Cerebellar cortex (tissue), 1 donor: ENCODE measurements around the gene DRD1.
"Not testable (repeated sequence)": the region's sequence is repeated elsewhere in the genome, so short reads cannot be mapped to it uniquely, and the experiment has no call there.

Experiments
- DNase-seq: peaks from one replicate; pipeline ENCODE4 v3.0.0-alpha.2; 2015; ENCODE audit warnings: low spot score

The DRD1 gene

GRCh38 chr5:175424594-175424993, 19.4 kb downstream of the DRD1 start:
- DNase-seq, result not testable (repeated sequence)

- no peak for DNase-seq
Measured at GRCh38 chr5:175422058-175422457, 21.9 kb downstream of the DRD1 start.

GRCh38 chr5:175420383-175420782, 23.6 kb downstream of the DRD1 start:
- no peak for DNase-seq

- no peak for DNase-seq
Measured at GRCh38 chr5:175418251-175418650, 25.7 kb downstream of the DRD1 start.

GRCh38 chr5:175417384-175417783, 26.6 kb downstream of the DRD1 start:
- no peak for DNase-seq

- no peak for DNase-seq
Measured at GRCh38 chr5:175415303-175415702, 28.7 kb downstream of the DRD1 start.

GRCh38 chr5:175410926-175411325, 33.1 kb downstream of the DRD1 start:
- no peak for DNase-seq

GRCh38 chr5:175406300-175406699, 37.7 kb downstream of the DRD1 start:
- no peak for DNase-seq

- DNase-seq, result not testable (repeated sequence)
Measured at GRCh38 chr5:175397590-175398297, 46.2 kb downstream of the DRD1 start.

- not testable (repeated sequence) for DNase-seq
Measured at GRCh38 chr5:175395430-175395829, 48.6 kb downstream of the DRD1 start.

GRCh38 chr5:175394601-175395000, 49.4 kb downstream of the DRD1 start:
- no peak for DNase-seq

GRCh38 chr5:175393897-175394296, 50.1 kb downstream of the DRD1 start:
- no peak for DNase-seq

- DNase-seq, result no peak
Measured at GRCh38 chr5:175392236-175392635, 51.7 kb downstream of the DRD1 start.

- no peak for DNase-seq
Measured at GRCh38 chr5:175390352-175391083, 53.5 kb downstream of the DRD1 start.
